ENCODE measurements around the gene RTKN2. TPM values are rescaled to one million over a fixed set of nuclear protein-coding genes. Genes with fewer than 3 reads are reported as not detected.

RTKN2 gene
- polyA plus RNA-seq, 1 of the 3 experiments (the other 2 are of a cell fraction): 1.4 TPM

GRCh38 chr10:62250594-62251198, 17.9 kb downstream of the RTKN2 start:
- no peak for DNase-seq
- ChIA-PET POLR2A (no interaction called here), CTCF (no interaction called here)
- Histone ChIP-seq H3K27me3 (ENCODE audit: insufficient read depth) (no peaks in the 10 kb centered on the region), H4K20me1 (ENCODE audit: insufficient read depth) (no peaks in the 10 kb centered on the region), H3K4me2 (peak overlapping the region; percentile 19; the same call in 1 of the 2 replicates), H3K4me3 (ENCODE audit: low read depth in 2 of 2, low read length in 1 of 2) (no peak overlapping the region), H3K27ac (ENCODE audit: low read depth in 2 of 2, low read length in 1 of 2) (peak overlapping the region in 1 of 2 experiments; percentile 36; a peak in 2 of 4 replicates), H3K4me1 (ENCODE audit: control insufficient read depth in 1 of 2, insufficient read depth in 2 of 2, low read depth in 1 of 2, low read length in 1 of 2) (peaks cover 0 to 39% of the 10 kb centered on the region in 2 experiments; a peak in 2 of 4 replicates), H3F3A (replicated peaks; ENCODE audit: insufficient read depth) (peaks cover 30% of the 10 kb centered on the region), H3K9me2 (no peaks in the 10 kb centered on the region), H3K79me2 (ENCODE audit: insufficient read depth) (peaks cover 10% of the 10 kb centered on the region; the same call in 1 of the 2 replicates), H3K36me3 (replicated peaks in 1 of 2; ENCODE audit: control insufficient read depth in 1 of 2, insufficient read depth in 2 of 2, low read length in 1 of 2) (no peaks in the 10 kb centered on the region), H3K9ac (no peak overlapping the region), H2AFZ (ENCODE audit: low read depth) (no peak overlapping the region), H3K9me3 (no peaks in the 10 kb centered on the region)
- WGBS (ENCODE audit: low lambda C conversion rate): 64% methylated on average over 5 of the region's 5 CpGs
- TF ChIP-seq JUND (IDR thresholded peaks at IDR 0.05): peak; percentile 57; the same call in 1 of the 2 replicates
- no peak for TF ChIP-seq ELF1 (IDR thresholded peaks at IDR 0.05)
- peak; percentile 55 for TF ChIP-seq PBX3 (IDR thresholded peaks at IDR 0.05)
- TF ChIP-seq YY1 (IDR thresholded peaks at IDR 0.05; ENCODE audit: low read depth): no peak
- peak; percentile 72; the same call in 1 of the 2 replicates for TF ChIP-seq FOSL2 (IDR thresholded peaks at IDR 0.05; ENCODE audit: borderline replicate concordance, low read depth)
- TF ChIP-seq EP300 (IDR thresholded peaks at IDR 0.05; ENCODE audit: borderline replicate concordance in 1 of 2, low read depth in 1 of 2, low read length in 1 of 2): no peak
- peak; percentile 68 for TF ChIP-seq TCF12 (IDR thresholded peaks at IDR 0.05)
- TF ChIP-seq SIN3A (IDR thresholded peaks at IDR 0.05; ENCODE audit: borderline replicate concordance, low read depth, low read length): no peak

- Histone ChIP-seq H3K27me3 (ENCODE audit: insufficient read depth) (no peaks in the 10 kb centered on the region), H4K20me1 (ENCODE audit: insufficient read depth) (no peaks in the 10 kb centered on the region), H3K9ac (no peak overlapping the region), H3F3A (replicated peaks; ENCODE audit: insufficient read depth) (peaks cover 33% of the 10 kb centered on the region), H3K4me3 (ENCODE audit: low read depth in 2 of 2, low read length in 1 of 2) (no peak overlapping the region), H2AFZ (ENCODE audit: low read depth) (no peak overlapping the region), H3K79me2 (ENCODE audit: insufficient read depth) (peaks cover 13% of the 10 kb centered on the region; the same call in 1 of the 2 replicates), H3K4me2 (no peak overlapping the region), H3K27ac (ENCODE audit: low read depth in 2 of 2, low read length in 1 of 2) (peak overlapping the region in 1 of 2 experiments; percentile 22; a peak in 2 of 4 replicates), H3K9me3 (no peaks in the 10 kb centered on the region), H3K4me1 (ENCODE audit: control insufficient read depth in 1 of 2, insufficient read depth in 2 of 2, low read depth in 1 of 2, low read length in 1 of 2) (peaks cover 0 to 45% of the 10 kb centered on the region in 2 experiments; a peak in 2 of 4 replicates), H3K9me2 (no peaks in the 10 kb centered on the region), H3K36me3 (replicated peaks in 1 of 2; ENCODE audit: control insufficient read depth in 1 of 2, insufficient read depth in 2 of 2, low read length in 1 of 2) (no peaks in the 10 kb centered on the region)
- DNase-seq: no peak
- POLR2A ChIA-PET: no interaction called here
- WGBS (ENCODE audit: low lambda C conversion rate): 96% methylated on average over 3 of the region's 3 CpGs
- TF ChIP-seq PBX3 (IDR thresholded peaks at IDR 0.05) (no peak), GATA2 (CRISPR knock-in tag; IDR thresholded peaks at IDR 0.05) (no peak), JUND (IDR thresholded peaks at IDR 0.05) (no peak), TAF1 (IDR thresholded peaks at IDR 0.05; ENCODE audit: borderline replicate concordance, low read depth, low read length) (no peak), FOXJ3 (CRISPR knock-in tag; IDR thresholded peaks at IDR 0.05) (no peak), SMC3 (IDR thresholded peaks at IDR 0.05; ENCODE audit: low read depth, low read length) (no peak), FOSL2 (IDR thresholded peaks at IDR 0.05; ENCODE audit: borderline replicate concordance, low read depth) (no peak)
- CTCF ChIA-PET: interaction anchor here (0.7 to 5.8 kb wide), 5 partner anchors 9 to 211 kb away, joined by 3 to 190 read pairs (median 5); no protein-coding TSS in a partner anchor
Observed at GRCh38 chr10:62249957-62250356, 18.7 kb downstream of the RTKN2 start.
